H1 (cell line): ENCODE results near the gene ROS1. TPM values are rescaled to one million over a fixed set of nuclear protein-coding genes. Genes with fewer than 3 reads are reported as not detected.

Experiments used
- CTCF ChIA-PET: fragments of 300-600 bp; sonication (Branson Sonifier 250); formaldehyde crosslinking; loops from one replicate; lab custom pipeline; 2021; ENCODE audit not compliant: partially characterized antibody; lab: Charles Lee
- POLR2A ChIA-PET: fragments of 300-600 bp; sonication (Branson Sonifier 250); formaldehyde crosslinking; loops from one replicate; lab custom pipeline; 2021; ENCODE audit warnings: inconsistent platforms; ENCODE audit not compliant: partially characterized antibody; lab: Charles Lee
- DNase-seq, 2 experiments: peaks; one replicate each; pipeline versions ENCODE4 v3.0.0 to v3.0.0-alpha.2; 2010 to 2022; ENCODE audit warnings: low spot score in 2 of 2, low read depth in 1 of 2, mixed read lengths in 1 of 2
- FAIRE-seq: peaks from 2 replicates; lab custom pipeline; 2011; peaks lifted over from hg19 to GRCh38; lab: Jason Lieb, UNC
- H2AFZ ChIP-seq: 2 replicates; pipeline ENCODE4 v1.8.1; 2012; ENCODE audit warnings: low read length, inconsistent platforms
- H2AK5ac ChIP-seq: 2 replicates; pipeline ENCODE4 v1.6.1; 2013; ENCODE audit warnings: low read depth, low read length
- H2BK120ac ChIP-seq: replicated peaks from 2 replicates; pipeline ENCODE3; 2013; ENCODE audit warnings: low read depth, low read length, inconsistent platforms
- H2BK12ac ChIP-seq: 2 replicates; pipeline ENCODE4 v1.6.1; 2013; ENCODE audit warnings: low read depth, low read length
- H2BK15ac ChIP-seq: 2 replicates; pipeline ENCODE4 v1.6.1; 2013; ENCODE audit warnings: low read length
- H2BK20ac ChIP-seq: 2 replicates; pipeline ENCODE4 v1.6.1; 2013; ENCODE audit warnings: low read length
- H2BK5ac ChIP-seq: 2 replicates; pipeline ENCODE4 v1.6.1; 2013; ENCODE audit warnings: low read depth, low read length
- H3K14ac ChIP-seq: 2 replicates; pipeline ENCODE4 v1.6.1; 2013; ENCODE audit warnings: inconsistent platforms; ENCODE audit not compliant: insufficient read length
- H3K18ac ChIP-seq: 2 replicates; pipeline ENCODE4 v1.6.1; 2013; ENCODE audit warnings: low read length; ENCODE audit errors: extremely low read depth
- H3K23ac ChIP-seq: 2 replicates; pipeline ENCODE4 v1.6.1; 2013; ENCODE audit warnings: inconsistent platforms; ENCODE audit not compliant: insufficient read length
- H3K23me2 ChIP-seq: 2 replicates; pipeline ENCODE4 v1.6.1; 2013; ENCODE audit warnings: low read depth, low read length
- H3K27ac ChIP-seq: 2 replicates; pipeline ENCODE4 v1.6.1; 2011; ENCODE audit warnings: low read depth, low read length, inconsistent platforms
- H3K27me3 ChIP-seq, 4 experiments: replicated peaks in 1 of 4; 1 replicate in 1 of 4; 2 replicates in 3 of 4; pipeline versions ENCODE4 v1.6.1 to v1.8.1; 2011 to 2013; ENCODE audit warnings: low read length in 3 of 4, mild to moderate bottlenecking in 3 of 4, inconsistent platforms in 2 of 4, mixed read lengths in 2 of 4, moderate library complexity in 1 of 4; ENCODE audit not compliant: control insufficient read depth in 3 of 4, insufficient read depth in 3 of 4; ENCODE audit errors: extremely low read depth in 1 of 4
- H3K36me3 ChIP-seq, 4 experiments: 2 replicates each; pipeline versions ENCODE4 v1.6.1 to v1.8.1; 2011 to 2013; ENCODE audit warnings: mild to moderate bottlenecking in 4 of 4, low read length in 3 of 4, moderate library complexity in 2 of 4, control low read depth in 1 of 4, inconsistent platforms in 1 of 4; ENCODE audit not compliant: insufficient read depth in 4 of 4, control insufficient read depth in 2 of 4
- H3K4ac ChIP-seq: replicated peaks from 2 replicates; pipeline ENCODE3; 2013; ENCODE audit warnings: low read length, low read depth, mixed read lengths, inconsistent platforms; ENCODE audit not compliant: insufficient read length
- H3K4me1 ChIP-seq, 4 experiments: replicated peaks in 1 of 4; 1 replicate in 1 of 4; 2 replicates in 3 of 4; pipeline versions ENCODE4 v1.6.1 to v1.8.1; 2011 to 2013; ENCODE audit warnings: low read length in 3 of 4, inconsistent platforms in 2 of 4, mixed read lengths in 1 of 4; ENCODE audit not compliant: insufficient read depth in 4 of 4, control insufficient read depth in 3 of 4
- H3K4me2 ChIP-seq, 2 experiments: 2 replicates each; pipeline versions ENCODE4 v1.6.1 to v1.8.1; 2011 to 2013; ENCODE audit warnings: low read depth in 2 of 2, low read length in 2 of 2, control low read depth in 1 of 2, inconsistent platforms in 1 of 2, mild to moderate bottlenecking in 1 of 2; ENCODE audit not compliant: insufficient read depth in 1 of 2
- H3K4me3 ChIP-seq, 4 experiments: fragments of 200-600, 300-600 bp in 1 of 4; sonication (generic), shearing (Covaris generic), sonication (Bioruptor Twin) in 1 of 4; 2 replicates each; pipeline versions ENCODE4 v1.5.1 to v1.8.1; 2011 to 2016; ENCODE audit warnings: low read length in 4 of 4, low read depth in 3 of 4, control low read depth in 2 of 4, inconsistent platforms in 2 of 4, mild to moderate bottlenecking in 2 of 4, mixed read lengths in 1 of 4, moderate library complexity in 1 of 4; ENCODE audit not compliant: insufficient read depth in 2 of 4; ENCODE audit errors: extremely low read depth in 1 of 4
- H3K56ac ChIP-seq: replicated peaks from 2 replicates; pipeline ENCODE3; 2013; ENCODE audit warnings: low read depth, mild to moderate bottlenecking, mixed read lengths, low read length, inconsistent platforms; ENCODE audit not compliant: insufficient read length
- H3K79me1 ChIP-seq: 2 replicates; pipeline ENCODE4 v1.6.1; 2013; ENCODE audit warnings: low read depth, low read length, control low read depth
- H3K79me2 ChIP-seq, 2 experiments: 2 replicates each; pipeline versions ENCODE4 v1.6.1 to v1.8.1; 2012 to 2013; ENCODE audit warnings: low read length in 2 of 2, mild to moderate bottlenecking in 2 of 2, inconsistent platforms in 1 of 2; ENCODE audit not compliant: insufficient read depth in 2 of 2, control insufficient read depth in 1 of 2
- H3K9ac ChIP-seq, 4 experiments: replicated peaks in 1 of 4; 1 replicate in 1 of 4; 2 replicates in 3 of 4; pipeline versions ENCODE4 v1.6.1 to v1.8.1; 2011 to 2013; ENCODE audit warnings: low read depth in 3 of 4, low read length in 3 of 4, control low read depth in 2 of 4, mild to moderate bottlenecking in 2 of 4, moderate library complexity in 2 of 4, inconsistent platforms in 1 of 4; ENCODE audit errors: extremely low read depth in 1 of 4
- H3K9me3 ChIP-seq, 2 experiments: 2 replicates each; pipeline versions ENCODE4 v1.6.1 to v1.8.1; 2012 to 2013; ENCODE audit warnings: mild to moderate bottlenecking in 2 of 2, moderate library complexity in 2 of 2, control low read depth in 1 of 2, inconsistent platforms in 1 of 2, low read depth in 1 of 2, low read length in 1 of 2, mixed read lengths in 1 of 2; ENCODE audit not compliant: insufficient read depth in 2 of 2
- H4K20me1 ChIP-seq, 2 experiments: replicated peaks in 1 of 2; 2 replicates each; pipeline versions ENCODE3 to v1.8.1; 2011 to 2013; ENCODE audit warnings: inconsistent platforms in 2 of 2, low read length in 2 of 2, mild to moderate bottlenecking in 1 of 2; ENCODE audit not compliant: insufficient read depth in 2 of 2, control insufficient read depth in 1 of 2
- H4K5ac ChIP-seq: 2 replicates; pipeline ENCODE4 v1.6.1; 2013; ENCODE audit warnings: low read length, low read depth, mixed read lengths, inconsistent platforms; ENCODE audit not compliant: insufficient read length
- H4K8ac ChIP-seq: 2 replicates; pipeline ENCODE4 v1.8.0; 2013; ENCODE audit warnings: mild to moderate bottlenecking, moderate library complexity, low read length, inconsistent platforms; ENCODE audit not compliant: insufficient read depth; ENCODE audit errors: extremely low read depth
- H4K91ac ChIP-seq: replicated peaks from 2 replicates; pipeline ENCODE3; 2013; ENCODE audit warnings: low read length, mixed read lengths, inconsistent platforms; ENCODE audit not compliant: insufficient read length
- BRCA1 ChIP-seq: IDR thresholded peaks from 2 replicates; pipeline ENCODE4 v1.6.1; 2012; ENCODE audit warnings: low read depth, low read length, improper control_type of control experiment
- CREB1 ChIP-seq: IDR thresholded peaks from 2 replicates; pipeline ENCODE4 v1.6.1; 2012; ENCODE audit warnings: inconsistent platforms
- JUND ChIP-seq: IDR thresholded peaks from 2 replicates; pipeline ENCODE4 v1.6.1; 2011; ENCODE audit warnings: mild to moderate bottlenecking, improper control_type of control experiment, low read length
- KDM5A ChIP-seq: fragments of 200-600 bp; IDR thresholded peaks from 2 replicates; pipeline ENCODE4 v1.7.1; 2012; ENCODE audit warnings: mild to moderate bottlenecking, low read length, inconsistent platforms, mixed read lengths
- POLR2AphosphoS5 ChIP-seq: IDR thresholded peaks from 2 replicates; pipeline ENCODE4 v1.6.1; 2011; ENCODE audit warnings: low read depth, low read length
- RBBP5 ChIP-seq: IDR thresholded peaks from 2 replicates; pipeline ENCODE4 v1.7.1; 2012; ENCODE audit warnings: low read depth, mild to moderate bottlenecking, inconsistent platforms, low read length, moderate library complexity, borderline replicate concordance
- RNF2 ChIP-seq: fragments of 200-900, 300-1000 bp; sonication (generic); IDR thresholded peaks from 2 replicates; pipeline ENCODE4 v1.7.1; 2016; ENCODE audit warnings: borderline replicate concordance, low read depth, mild to moderate bottlenecking, antibody characterized with exemption, low read length; ENCODE audit not compliant: poor library complexity, severe bottlenecking; ENCODE audit errors: missing control alignments
- SAP30 ChIP-seq: fragments of 300-600 bp; sonication (generic); IDR thresholded peaks from 2 replicates; pipeline ENCODE4 v1.7.1; 2012; ENCODE audit warnings: low read length, moderate library complexity, mild to moderate bottlenecking, inconsistent platforms; ENCODE audit not compliant: insufficient read depth, insufficient replicate concordance
- SUZ12 ChIP-seq: fragments of 200-600 bp; sonication (generic); IDR thresholded peaks from 2 replicates; pipeline ENCODE4 v1.6.1; 2012; ENCODE audit warnings: mild to moderate bottlenecking, inconsistent platforms, low read length, moderate library complexity, mixed read lengths
- TBP ChIP-seq: IDR thresholded peaks from 2 replicates; pipeline ENCODE4 v1.6.1; 2011; ENCODE audit warnings: low read depth, low read length, improper control_type of control experiment
- ZNF274 ChIP-seq: IDR thresholded peaks from 2 replicates; pipeline ENCODE4 v1.7.0; 2012; ENCODE audit warnings: low read length, borderline replicate concordance; ENCODE audit errors: extremely low read depth
- WGBS, 2 experiments: shearing (Covaris generic) in 1 of 2; methylation state at CpG; one replicate each; pipeline versions ENCODE4 v1.1.6 to v1.1.7; 2013 to 2015; ENCODE audit warnings: low lambda C conversion rate in 2 of 2, mixed read lengths in 2 of 2, inconsistent platforms in 1 of 2, low coverage in 1 of 2, missing lambda C conversion rate in 1 of 2; ENCODE audit not compliant: insufficient replicate concordance in 2 of 2, insufficient coverage in 1 of 2, insufficient read length in 1 of 2; ENCODE audit errors: extremely low coverage in 1 of 2, missing lambda C conversion rate in 1 of 2; 5-methylcytosine and 5-hydroxymethylcytosine counted together
- polyA plus RNA-seq, 7 experiments: library from polyadenylated mRNA; depleted of rRNA in 3 of 7; stranded (reverse) in 5 of 7; unstranded in 2 of 7; fragments of >200 nt in 5 of 7; fragments of 200-250 nt in 2 of 7; gene quantifications; 1 replicate in 5 of 7; 2 replicates in 1 of 7; 4 replicates in 1 of 7; pipeline versions ENCODE4 v1.2.1 to v1.2.3, GENCODE V29; 2011 to 2013; ENCODE audit warnings: missing spikeins in 2 of 7, mixed read lengths in 2 of 7
- total RNA-seq: library from RNA; stranded (reverse); fragmentation: NEBNext Ultra II Directional; extraction: Animal tissue kit (Norgen Biotek cat#: 25700); gene quantifications from 2 replicates; pipeline ENCODE4 v1.2.1, GENCODE V29; 2021
- TF ChIP-seq, protein P1 (sequence below): IDR thresholded peaks from 2 replicates; pipeline ENCODE4 v1.6.1; 2011; ENCODE audit warnings: low read length, improper control_type of control experiment

The ROS1 gene
- total and polyA plus RNA-seq, 2 of the 8 experiments (the other 6 are each of a cell fraction or from before 2014, with no cell fraction given) = not detected

DNA sequence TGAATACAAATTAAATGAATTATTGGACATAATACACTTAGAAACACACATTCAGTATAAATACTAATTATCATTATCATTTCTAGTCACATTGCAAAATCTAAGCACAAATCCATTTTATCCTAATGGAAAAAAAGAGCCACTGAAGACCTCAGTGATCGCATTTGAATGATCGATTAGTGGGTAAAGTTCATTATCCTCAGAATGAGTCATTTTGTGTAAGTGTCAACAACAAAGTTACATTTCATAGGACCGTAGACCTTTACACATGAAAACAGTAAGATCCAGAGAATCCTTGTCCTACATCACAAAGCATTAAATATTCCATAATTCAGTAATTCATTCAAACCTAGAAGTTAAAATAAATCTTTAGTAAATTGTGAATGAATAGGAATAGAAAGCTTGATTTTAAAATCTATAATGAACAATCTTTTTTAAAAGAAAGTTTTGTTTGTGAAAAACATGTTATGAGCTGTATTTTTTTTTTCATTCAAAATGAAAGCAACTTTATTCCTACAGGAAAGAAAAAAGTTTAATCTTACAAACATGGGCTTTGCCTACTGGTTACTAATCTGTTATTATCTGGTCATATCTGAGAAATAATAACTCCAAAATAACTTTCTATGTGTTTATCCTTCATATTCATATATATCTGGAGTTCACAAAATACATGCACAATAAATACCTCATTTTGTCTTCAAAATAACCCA is 33.7 kb downstream of the ROS1 start:
- no peaks in the 10 kb centered on the region for H4K20me1 ChIP-seq
- H2BK20ac ChIP-seq = no peak overlapping the region
- no peaks in the 10 kb centered on the region for H3K79me1 ChIP-seq
- H3K23ac ChIP-seq = no peak overlapping the region
- H4K8ac ChIP-seq = no peak overlapping the region
- ChIA-PET CTCF (interaction anchor here (0.6 to 1.7 kb wide), 4 partner anchors 8 to 39 kb away, joined by 3 to 6 read pairs (median 4); no protein-coding TSS in a partner anchor), POLR2A (no interaction called here)
- no peak overlapping the region for H2AFZ ChIP-seq
- H2BK15ac ChIP-seq = no peak overlapping the region
- FAIRE-seq = no peak
- no peak overlapping the region for H3K18ac ChIP-seq
- no peaks in the 10 kb centered on the region for H3K27me3 ChIP-seq
- H3K4me1 ChIP-seq = no peaks in the 10 kb centered on the region
- no peak for DNase-seq
- H4K91ac ChIP-seq = no peak overlapping the region
- no peak overlapping the region for H3K4me3 ChIP-seq
- no peaks in the 10 kb centered on the region for H3K79me2 ChIP-seq
- no peaks in the 10 kb centered on the region for H3K9me3 ChIP-seq
- no peak overlapping the region for H2AK5ac ChIP-seq
- no peak overlapping the region for H2BK5ac ChIP-seq
- no peak overlapping the region for H3K56ac ChIP-seq
- no peak overlapping the region for H4K5ac ChIP-seq
- H3K4me2 ChIP-seq = no peak overlapping the region
- H3K14ac ChIP-seq = no peak overlapping the region
- H3K4ac ChIP-seq = no peak overlapping the region
- no peak overlapping the region for H3K9ac ChIP-seq
- no peaks in the 10 kb centered on the region for H3K23me2 ChIP-seq
- no peak overlapping the region for H3K27ac ChIP-seq
- no peak overlapping the region for H2BK12ac ChIP-seq
- no peaks in the 10 kb centered on the region for H3K36me3 ChIP-seq
- WGBS, 2 experiments = 77% methylated on average over 3 of the region's 3 CpGs; no CpG with 5 or more reads in 1 of the 2 experiments
- no peak overlapping the region for H2BK120ac ChIP-seq
- TF ChIP-seq TBP (no peak), POLR2AphosphoS5 (no peak), JUND (no peak), SAP30 (no peak), KDM5A (no peak), CREB1 (no peak), RNF2 (no peak), ZNF274 (no peak), SUZ12 (no peak), BRCA1 (no peak), RBBP5 (no peak)
- TF ChIP-seq, protein P1, sequence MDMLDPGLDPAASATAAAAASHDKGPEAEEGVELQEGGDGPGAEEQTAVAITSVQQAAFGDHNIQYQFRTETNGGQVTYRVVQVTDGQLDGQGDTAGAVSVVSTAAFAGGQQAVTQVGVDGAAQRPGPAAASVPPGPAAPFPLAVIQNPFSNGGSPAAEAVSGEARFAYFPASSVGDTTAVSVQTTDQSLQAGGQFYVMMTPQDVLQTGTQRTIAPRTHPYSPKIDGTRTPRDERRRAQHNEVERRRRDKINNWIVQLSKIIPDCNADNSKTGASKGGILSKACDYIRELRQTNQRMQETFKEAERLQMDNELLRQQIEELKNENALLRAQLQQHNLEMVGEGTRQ = no peak
